GM19240 (cell line): ENCODE results near the gene LAGE3.

Source experiments
- DNase-seq: peaks from one replicate; pipeline ENCODE4 v3.0.0; 2011; ENCODE audit warnings: low spot score; ENCODE audit not compliant: insufficient read length

The LAGE3 gene

DNA sequence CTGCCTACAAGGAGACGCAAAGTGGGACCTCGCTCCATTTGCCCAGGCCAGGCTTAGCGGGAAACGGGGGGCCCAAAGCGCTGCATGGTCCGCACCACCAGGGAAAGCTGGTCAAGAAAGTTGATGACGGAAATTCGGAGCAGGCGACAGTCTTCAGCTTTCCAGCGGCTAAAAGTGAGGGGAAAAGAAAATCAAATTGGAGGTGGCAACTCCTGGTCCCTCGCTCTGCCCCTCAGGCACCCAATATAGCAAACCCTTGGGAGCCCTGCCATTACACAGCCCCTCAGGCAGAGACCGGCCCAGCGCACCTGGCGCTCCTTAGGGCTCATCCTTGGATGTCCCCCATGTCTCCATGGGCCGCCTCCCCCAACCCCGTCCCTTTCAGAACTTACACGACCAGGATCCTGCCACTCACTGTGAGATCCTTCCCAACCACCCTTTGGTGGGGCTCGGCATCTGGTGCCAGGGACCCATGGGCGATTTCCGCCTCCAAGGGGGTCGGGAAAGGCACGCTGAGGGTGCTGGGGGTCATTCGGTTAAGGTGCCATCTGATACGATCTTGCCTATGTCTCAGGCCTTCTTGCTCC, 1.1 kb downstream of the LAGE3 start:
- no peak for DNase-seq

DNA sequence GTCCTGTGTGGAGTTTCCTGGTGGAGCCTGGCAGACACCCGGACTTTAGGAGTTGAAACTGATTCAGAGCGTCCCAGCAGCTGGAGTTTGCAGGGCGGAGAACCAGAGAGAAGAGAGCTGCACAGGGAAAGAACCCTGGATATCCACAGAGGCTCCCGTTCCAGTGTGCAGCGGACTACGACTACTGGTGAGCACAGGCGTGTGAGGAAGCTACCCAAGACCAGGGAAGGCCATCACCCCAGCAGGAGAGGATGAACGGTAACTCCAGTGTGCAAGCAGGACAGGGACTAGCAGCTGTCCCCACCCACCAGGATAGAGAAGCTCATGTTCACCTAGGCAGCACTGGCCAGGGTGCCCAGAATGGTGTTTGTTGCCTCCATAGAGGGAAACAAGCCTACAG, 2.3 kb downstream of the LAGE3 start:
- no peak for DNase-seq

DNA sequence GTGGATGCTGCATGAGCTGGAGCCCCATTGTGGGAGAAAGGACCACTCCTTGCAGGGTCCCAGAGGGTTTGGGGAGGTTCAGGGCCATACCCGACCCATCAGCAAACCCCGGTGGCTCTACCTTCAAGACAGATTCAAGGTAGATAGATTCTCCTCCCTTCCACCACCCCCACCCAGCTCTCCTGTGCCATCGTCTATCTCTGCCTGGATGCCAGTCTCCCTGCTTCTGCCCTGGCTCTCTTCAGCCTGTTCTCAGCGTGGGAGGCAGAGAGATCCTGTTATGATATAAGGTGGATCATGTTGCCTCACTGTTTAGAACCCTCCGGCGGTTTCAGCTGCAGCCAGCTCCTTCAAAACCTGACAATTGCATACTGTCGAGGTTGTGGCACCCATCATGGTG, 5.4 kb downstream of the LAGE3 start:
- no peak for DNase-seq

DNA sequence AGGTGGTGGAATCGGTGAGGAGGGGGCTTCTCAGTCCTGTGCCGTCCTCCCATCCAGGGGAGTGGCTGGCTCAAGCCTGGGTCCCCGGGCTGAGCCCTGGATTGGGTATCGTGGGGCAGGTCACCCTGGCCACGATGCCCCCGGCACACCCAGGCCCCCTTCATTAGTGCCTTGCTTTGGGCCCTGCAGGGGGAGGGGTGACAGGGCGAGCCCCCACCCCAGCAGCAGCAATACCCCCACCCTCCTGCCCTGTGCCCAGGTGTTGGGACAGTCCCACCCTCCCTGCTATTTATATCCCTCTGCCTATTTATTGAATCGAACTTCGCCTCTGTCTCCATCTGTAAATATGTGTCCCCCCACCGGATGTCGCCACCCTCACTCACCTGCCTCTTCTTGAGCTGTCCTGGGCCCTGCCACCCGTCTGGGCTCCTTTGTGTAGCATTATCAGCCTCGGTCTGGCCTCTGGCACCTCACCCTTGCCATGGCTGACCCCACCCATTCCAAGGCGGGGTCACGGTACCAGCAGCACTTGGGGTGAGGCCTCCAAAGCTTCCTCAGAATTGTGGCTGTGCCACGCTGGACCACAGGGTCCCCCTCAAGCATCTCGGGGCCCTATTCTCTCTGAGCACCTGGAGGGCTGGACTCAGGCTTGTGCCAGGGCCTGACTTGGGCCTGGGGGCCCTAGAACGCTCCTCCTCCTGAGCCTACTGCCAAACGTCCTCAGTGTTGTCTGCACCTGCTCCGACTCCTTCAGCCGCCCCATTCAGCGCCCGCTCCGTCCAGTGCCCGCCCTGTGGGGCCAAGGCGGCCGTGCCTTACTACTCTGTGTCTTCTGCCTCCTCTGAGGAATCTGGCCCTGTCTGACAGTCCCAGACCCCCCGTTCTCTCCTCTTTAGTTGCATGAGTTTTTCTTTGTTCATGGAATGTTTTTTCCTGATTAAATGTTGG, 6.1 kb downstream of the LAGE3 start:
- DNase-seq = no peak

DNA sequence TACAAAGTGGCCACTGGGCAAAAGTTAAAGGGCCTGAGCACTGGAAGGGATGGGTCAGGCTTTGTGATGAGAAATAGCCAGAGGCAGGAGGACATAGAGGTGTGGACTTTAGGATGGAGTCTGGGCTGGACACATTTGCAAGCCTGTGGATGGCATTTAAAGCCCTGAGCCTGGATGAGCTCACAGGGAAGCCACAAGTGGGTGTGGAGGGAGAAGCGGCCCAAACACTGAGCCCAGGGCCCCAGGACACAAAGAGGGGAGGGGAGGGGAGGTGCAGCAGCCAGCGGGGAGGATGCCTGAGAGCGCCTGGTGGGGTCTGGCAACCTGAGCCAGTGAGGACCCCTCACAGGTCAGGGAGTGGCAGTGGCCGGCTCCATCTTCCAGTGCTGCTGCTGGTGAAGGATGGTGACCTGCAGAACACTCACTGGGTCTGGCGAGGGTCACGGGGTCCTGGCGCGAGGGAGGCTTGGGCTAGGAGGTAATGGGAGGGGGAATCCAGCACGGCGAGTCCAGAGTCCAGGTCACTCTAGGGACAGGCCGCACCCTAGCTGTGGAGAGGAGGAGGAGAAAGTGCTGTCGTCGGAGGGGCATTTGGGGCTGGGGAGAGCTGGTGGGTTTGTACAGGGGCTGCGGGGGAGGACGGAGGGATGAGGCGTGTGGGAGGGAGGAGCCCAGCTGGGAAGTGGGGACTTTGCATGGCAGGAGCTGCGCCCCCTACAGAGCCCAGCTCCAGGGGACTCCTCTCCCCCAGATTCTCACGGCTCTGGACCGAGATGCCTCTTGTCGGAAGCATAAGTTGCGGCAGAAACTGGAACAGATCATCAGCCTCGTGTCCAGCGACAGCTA, 7.0 kb downstream of the LAGE3 start:
- DNase-seq = no peak

DNA sequence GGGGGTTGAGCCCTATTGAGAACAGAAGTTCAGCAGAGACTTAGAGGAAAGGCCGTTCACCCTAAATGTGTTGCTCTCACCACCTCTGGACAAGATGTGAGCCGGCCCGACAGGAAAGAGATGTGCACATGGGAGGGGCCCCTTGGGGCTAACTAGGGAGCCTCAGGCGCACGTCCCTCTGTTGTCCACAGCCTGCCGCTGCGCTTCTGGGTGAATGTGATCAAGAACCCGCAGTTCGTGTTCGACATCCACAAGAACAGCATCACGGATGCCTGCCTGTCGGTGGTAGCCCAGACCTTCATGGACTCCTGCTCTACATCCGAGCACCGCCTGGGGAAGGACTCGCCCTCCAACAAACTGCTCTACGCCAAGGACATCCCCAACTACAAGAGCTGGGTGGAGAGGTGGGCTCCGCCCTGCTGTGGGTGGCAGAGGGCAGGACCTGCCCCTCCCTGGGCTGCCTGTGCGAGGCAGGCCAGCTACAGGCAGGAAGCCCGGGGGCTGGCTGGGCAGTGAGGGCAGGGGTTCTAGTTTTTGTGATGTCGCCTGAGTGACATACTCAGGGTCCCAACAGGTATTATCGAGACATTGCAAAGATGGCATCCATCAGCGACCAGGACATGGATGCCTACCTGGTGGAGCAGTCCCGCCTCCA, 8.0 kb downstream of the LAGE3 start:
- no peak for DNase-seq

DNA sequence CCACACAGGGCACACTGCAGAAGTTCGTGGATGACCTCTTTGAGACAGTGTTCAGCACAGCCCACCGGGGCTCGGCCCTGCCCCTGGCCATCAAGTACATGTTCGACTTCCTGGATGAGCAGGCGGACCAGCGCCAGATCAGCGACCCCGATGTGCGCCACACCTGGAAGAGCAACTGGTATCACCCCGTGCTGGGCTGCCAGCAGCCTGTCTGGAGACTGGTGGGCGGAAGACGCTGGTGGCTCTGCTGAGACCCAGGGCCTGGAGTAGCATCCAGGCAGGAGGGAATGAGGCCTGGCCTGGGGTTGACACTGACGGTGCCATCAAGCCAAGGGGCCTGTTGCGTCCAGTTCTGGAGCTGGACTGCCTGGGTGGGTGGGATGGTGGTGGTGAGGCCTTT, 8.6 kb downstream of the LAGE3 start:
- DNase-seq = no peak

DNA sequence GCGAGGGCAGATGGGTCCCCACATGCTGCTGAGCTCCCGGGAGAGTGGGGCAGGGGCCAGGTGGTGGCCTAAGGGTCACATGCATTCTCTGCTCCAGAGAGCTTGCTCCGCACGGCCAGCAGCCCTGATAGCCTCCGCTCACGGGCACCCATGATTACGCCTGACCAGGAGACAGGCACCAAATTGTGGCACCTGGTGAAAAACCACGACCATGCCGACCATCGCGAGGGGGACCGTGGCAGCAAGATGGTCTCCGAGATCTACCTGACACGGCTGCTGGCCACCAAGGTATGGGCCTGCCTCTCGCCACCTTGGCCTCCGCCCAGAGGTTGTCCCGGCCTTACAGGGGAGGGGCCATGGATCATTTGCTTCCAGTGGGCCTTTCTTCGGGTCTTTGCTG, 9.2 kb downstream of the LAGE3 start:
- DNase-seq = no peak

DNA sequence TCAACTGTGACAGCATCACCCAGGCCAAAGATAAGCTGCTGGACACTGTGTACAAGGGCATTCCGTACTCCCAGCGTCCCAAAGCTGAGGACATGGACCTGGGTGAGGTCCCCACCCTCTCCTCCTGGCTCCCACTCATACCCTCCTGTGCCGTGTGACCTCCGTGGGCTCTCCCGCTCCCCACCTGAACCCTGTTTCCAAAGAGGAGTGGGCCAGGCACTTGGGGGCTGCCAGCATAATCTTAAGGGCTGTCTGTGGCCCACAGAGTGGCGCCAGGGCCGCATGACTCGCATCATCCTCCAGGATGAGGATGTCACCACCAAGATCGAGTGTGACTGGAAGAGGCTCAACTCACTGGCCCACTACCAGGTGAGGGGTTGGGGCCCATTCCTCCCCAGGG, 10.0 kb downstream of the LAGE3 start:
- no peak for DNase-seq

DNA sequence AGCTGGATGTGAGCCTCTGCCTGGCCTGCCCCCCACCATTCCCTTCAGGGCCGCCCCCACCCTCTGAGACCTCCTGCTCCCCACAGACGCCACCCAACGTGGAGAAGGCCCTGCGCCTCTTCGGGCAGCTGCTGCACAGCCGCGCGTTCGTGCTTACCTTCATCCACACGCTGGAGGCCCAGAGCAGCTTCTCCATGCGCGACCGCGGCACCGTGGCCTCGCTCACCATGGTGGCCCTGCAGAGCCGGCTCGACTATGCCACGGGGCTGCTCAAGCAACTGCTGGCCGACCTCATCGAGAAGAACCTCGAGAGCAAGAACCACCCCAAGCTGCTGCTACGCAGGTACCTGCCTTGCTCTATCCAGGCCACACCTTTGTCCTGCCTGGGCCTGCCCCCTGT, 10.9 kb downstream of the LAGE3 start:
- no peak for DNase-seq

DNA sequence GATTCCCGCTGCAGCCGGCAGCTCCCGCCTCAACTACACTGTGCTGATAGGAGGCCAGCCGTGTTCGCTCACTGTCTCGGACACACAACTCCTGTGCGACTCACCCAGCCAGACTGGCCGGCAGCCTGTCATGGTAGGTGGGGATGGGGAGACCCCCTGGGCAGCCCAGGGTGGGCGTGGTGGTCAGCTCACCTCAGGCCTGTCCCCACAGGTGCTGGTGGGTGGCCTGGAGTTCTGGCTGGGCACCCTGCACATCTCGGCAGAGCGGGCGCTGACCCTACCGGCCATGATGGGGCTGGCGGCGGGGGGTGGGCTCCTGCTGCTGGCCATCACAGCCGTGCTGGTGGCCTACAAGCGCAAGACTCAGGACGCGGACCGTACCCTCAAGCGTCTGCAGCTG, 11.5 kb downstream of the LAGE3 start:
- no peak for DNase-seq

DNA sequence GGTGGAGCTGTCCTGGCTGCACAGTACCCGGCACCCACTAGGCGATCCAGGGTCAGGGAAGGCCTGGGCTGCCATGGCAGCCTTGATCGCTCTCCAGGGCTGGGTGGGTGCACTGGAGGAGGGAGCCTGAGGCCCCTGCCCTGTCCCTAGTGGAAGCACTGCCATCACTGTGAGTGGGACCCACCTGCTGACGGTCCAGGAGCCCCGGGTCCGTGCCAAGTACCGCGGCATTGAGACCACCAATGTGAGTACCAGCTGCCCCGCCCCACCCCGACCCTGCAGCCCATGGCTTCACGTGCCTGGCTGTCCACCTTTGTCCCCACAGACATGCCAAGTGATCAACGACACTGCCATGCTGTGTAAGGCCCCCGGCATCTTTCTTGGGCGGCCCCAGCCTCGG, 12.2 kb downstream of the LAGE3 start:
- no peak for DNase-seq

DNA sequence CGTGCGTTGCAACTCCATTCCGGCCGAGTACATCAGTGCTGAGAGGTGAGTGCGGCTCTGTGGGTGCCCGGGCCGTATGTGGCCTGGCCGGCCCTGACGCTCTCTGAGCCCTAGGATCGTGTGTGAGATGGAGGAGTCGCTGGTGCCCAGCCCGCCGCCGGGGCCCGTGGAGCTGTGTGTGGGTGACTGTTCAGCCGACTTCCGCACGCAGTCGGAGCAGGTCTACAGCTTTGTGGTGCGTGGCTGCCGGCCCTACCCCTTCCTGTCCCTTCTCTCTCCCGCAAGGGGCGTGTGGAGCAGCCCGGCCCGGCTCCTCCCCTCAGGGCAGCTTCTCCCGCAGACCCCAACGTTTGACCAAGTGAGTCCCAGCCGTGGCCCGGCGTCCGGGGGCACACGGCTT, 13.0 kb downstream of the LAGE3 start:
- DNase-seq = no peak

DNA sequence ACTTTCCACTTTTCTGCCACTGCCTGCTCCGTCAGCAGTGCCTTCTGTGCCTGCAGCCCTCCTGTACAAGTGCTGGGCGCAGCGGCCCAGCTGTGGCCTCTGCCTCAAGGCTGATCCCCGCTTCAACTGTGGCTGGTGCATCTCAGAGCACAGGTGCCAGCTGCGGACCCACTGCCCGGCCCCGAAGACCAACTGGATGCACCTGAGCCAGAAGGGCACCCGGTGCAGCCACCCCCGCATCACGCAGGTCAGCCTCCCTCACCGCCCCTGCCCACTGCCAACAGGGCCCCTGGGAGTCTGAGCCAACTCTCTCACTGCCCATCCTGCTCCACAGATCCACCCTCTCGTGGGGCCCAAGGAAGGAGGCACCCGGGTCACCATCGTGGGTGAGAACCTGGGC, 13.5 kb downstream of the LAGE3 start:
- no peak for DNase-seq

DNA sequence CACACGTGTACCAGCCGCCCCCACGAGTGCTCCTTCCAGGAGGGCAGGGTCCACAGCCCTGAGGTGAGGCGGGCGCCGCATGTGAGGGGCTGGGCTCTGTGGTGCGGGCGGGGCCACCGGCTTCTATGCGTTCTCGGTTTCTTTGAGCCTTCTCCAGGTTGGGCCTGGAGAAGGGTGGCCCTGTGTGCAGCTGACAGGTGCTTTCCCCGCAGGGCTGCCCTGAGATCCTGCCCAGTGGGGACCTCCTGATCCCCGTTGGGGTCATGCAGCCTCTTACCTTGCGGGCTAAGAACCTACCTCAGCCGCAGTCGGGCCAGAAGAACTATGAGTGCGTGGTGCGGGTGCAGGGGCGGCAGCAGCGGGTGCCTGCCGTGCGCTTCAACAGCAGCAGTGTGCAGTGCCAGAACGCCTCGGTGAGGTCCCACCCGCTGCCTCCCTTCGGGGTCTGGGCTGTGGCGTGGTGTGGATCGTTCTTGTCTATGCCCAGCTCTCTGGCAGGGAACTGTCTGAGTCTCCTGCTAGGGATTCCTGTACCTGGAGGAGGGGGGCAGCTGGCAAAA, 14.2 kb downstream of the LAGE3 start:
- no peak for DNase-seq

DNA sequence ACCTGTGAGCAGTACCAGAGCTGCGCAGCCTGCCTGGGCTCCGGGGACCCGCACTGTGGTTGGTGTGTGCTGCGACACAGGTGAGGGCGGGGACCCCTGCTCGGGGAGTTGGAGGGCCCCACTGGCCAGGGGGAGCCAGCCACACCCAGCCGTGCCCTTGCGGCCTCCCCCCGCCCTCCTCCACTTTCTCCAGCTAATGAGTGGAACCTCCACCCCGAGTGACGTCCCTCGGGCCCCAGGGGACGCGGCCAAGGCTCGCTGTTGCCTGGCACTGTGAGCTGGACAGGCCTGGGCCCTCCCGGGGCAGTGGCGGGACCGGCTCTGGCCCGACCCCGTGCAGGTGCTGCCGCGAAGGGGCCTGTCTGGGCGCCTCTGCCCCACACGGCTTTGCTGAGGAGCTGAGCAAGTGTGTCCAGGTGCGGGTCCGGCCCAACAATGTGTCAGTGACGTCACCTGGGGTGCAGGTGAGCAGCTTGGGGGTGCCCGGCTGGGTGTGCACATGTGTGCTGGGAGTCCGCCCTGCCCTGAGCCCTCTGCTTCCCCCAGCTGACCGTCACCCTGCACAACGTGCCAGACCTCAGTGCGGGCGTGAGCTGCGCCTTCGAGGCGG, 15.4 kb downstream of the LAGE3 start:
- DNase-seq = no peak

DNA sequence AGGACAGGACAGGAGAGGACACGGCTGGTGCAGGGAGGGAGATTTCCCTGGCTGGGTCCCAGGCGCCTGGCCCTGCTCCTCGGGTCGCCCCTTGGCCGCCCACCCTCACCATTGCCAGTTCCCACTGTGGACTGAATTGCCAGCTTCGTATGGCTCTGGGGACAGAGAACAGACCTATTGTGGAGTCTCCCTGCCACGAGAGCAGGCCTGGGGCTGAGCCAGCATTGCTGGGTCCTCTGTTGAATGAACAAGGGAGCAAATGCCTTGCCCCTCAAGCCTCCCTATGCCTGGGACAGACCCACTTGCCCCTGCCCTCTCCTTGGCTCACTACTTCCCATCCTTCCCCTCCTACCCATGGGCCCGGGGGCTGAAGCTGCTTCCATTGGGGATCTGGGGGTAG, 16.7 kb downstream of the LAGE3 start:
- no peak for DNase-seq

DNA sequence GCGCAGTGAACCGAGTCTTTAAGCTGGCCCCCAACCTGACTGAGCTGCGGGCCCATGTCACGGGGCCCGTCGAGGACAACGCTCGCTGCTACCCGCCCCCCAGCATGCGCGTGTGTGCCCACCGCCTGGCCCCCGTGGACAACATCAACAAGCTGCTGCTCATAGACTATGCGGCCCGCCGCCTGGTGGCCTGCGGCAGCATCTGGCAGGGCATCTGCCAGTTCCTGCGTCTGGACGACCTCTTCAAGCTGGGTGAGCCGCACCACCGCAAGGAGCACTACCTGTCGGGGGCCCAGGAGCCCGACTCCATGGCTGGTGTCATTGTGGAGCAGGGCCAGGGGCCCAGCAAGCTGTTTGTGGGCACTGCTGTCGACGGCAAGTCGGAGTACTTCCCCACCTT, 18.8 kb downstream of the LAGE3 start:
- DNase-seq = no peak

DNA sequence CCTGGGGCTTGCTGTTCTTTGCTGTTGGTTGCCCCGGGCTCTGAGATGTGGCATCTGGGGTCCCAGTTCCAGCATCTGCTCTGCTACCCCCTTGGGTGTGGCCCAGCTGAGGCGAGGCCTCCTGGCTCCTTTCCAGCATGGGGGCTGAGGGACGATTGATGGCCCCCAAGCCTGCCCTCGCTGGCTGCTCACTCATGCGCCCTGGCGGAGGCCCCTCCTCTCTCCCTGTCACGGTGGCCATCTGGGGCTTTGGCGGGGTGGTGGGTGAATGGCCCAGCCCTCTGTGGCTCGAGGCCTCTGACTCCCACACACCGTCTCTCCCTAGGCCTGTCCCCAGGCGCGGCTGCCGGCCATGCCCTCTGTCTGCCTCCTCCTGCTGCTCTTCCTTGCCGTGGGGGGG, 19.2 kb downstream of the LAGE3 start:
- DNase-seq = no peak

DNA sequence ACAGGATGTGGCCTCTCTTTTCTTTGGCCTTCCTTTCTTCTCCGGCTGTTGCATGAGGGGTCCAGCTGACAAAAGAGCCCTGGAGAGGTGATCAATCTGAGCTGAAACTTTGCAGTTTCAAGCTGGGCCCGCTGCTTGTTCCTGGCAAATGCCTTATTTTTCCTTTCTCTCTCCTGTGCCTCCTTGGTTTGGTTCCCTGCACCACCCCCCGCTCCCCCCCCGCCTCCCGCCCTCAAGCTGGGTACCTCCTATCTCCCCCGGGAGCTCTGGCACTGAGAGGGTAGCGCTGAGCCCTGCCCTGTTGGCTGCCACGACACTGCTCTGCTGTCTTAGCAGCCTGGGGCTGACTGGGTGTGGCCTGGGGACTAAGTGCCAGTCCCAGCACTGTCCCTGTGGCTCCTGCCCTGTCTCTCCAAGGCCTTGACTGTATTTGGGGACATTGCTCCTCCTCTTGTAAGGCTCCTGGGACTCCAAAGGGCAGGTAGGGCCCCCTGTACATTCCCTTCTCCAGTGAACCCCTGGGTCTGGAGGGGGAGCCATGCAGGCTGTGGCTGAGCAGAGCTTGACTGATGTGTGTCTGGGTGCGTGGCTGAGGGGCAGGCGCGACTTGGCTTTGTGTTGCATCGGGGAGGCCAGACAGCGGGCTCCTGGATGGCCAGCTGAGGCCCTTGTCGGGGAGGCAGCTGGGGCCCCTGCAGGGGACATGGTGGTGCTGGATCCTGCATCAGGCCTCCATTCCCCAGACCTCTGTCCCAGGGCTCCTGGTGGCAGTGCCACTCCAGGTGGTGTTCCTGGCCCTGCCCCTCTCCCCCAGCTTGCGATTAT, 19.9 kb downstream of the LAGE3 start:
- DNase-seq = no peak
